Stimulated activated memory B cell treated with anti-CD40 and anti-IgM and Interleukin-4, amounts not matched to agents 10 μg/mL and 1 μg/mL and 100 μg/mL, for 72 hours (primary cell): ENCODE results near the gene ZNF235.
"Not testable (repeated sequence)": the region's sequence is repeated elsewhere in the genome, so short reads cannot be mapped to it uniquely, and the experiment has no call there.

Source experiments
- ATAC-seq: fragments of 150-1000 bp; cut with Tn5 transposase; 2 replicates; pipeline ENCODE4 v1.10.0; 2021
- H3K27ac Mint-ChIP-seq: one replicate; pipeline ENCODE4 v1.8.0; 2022; ENCODE audit warnings: mild to moderate bottlenecking, mixed read lengths
- H3K27me3 Mint-ChIP-seq: one replicate; pipeline ENCODE4 v1.8.0; 2022; ENCODE audit warnings: mixed read lengths
- H3K36me3 Mint-ChIP-seq: one replicate; pipeline ENCODE4 v1.8.0; 2022; ENCODE audit warnings: mixed read lengths
- H3K4me1 Mint-ChIP-seq: one replicate; pipeline ENCODE4 v1.8.0; 2022; ENCODE audit warnings: mixed read lengths
- H3K4me3 Mint-ChIP-seq: one replicate; pipeline ENCODE4 v1.8.0; 2022; ENCODE audit warnings: mild to moderate bottlenecking, moderate library complexity, mixed read lengths
- H3K9me3 Mint-ChIP-seq: one replicate; pipeline ENCODE4 v1.8.0; 2022; ENCODE audit warnings: mixed read lengths

The ZNF235 gene

GRCh38 chr19:44304659-44305193, at the start of gene ZNF235:
Gene ZNF235 (minus strand): TSS chr19:44305025. CDS start chr19:44303404, 1,621 bp downstream.
- H3K4me3 Mint-ChIP-seq, result peak within 1 kb of the TSS; percentile 83
- H3K36me3 Mint-ChIP-seq, result peaks cover 34% of the 10 kb centered on the region
- H3K9me3 Mint-ChIP-seq, result peaks cover 8% of the 10 kb centered on the region
- peaks cover 8% of the 10 kb centered on the region for H3K4me1 Mint-ChIP-seq
- peak; percentile 99 for ATAC-seq
- H3K27me3 Mint-ChIP-seq, result no peaks in the 10 kb centered on the region
- peak within 1 kb of the TSS; percentile 68 for H3K27ac Mint-ChIP-seq

DNA sequence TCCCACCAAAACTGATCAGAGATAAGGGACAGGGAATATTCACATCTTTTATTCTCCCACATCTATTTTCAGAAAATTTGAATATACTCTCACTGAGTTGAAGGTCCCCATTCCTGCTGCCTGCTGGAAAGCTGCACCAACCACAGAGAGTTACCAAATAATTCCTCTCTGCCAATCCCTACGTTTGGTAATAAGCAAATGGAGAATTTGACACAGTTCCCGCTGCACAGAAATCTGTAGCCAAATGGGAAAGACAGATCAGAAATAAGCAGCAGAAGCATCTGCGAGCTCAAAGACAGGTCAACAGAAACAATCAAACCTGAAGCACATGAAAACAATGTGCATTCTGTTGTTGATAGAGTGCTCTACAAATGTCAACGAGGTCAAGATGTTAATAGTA, 41.7 kb upstream of the ZNF235 start:
- H3K4me1 Mint-ChIP-seq, result no peaks in the 10 kb centered on the region
- peaks cover 11% of the 10 kb centered on the region for H3K9me3 Mint-ChIP-seq

DNA sequence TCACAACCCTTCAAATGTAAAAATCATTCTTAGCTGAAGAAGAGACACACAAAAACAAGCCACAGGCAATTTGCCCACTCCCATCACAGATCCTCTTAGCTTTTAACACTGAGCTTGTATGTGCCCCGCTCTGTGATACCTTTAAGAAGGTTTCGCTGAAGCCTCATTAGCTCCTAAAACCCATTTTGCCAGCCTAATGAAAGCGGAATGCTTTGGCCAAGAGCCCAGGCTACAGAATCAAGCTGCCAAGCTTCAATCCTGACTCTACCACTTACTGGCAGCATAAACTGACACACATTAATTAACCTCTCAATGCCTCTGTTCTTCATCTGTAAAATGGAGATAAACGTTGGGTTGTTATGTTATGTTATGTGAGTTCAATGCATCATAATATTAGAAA, 41.1 kb upstream of the ZNF235 start:
- no peak for ATAC-seq
- Mint-ChIP-seq H3K27ac (no peak overlapping the region), H3K36me3 (peaks cover 5% of the 10 kb centered on the region), H3K4me1 (no peaks in the 10 kb centered on the region), H3K27me3 (no peaks in the 10 kb centered on the region), H3K4me3 (no peak overlapping the region), H3K9me3 (peaks cover 11% of the 10 kb centered on the region)

More for the DNA sequence above, 41.7 kb upstream of the ZNF235 start:
- peaks cover 6% of the 10 kb centered on the region for H3K36me3 Mint-ChIP-seq
- no peak overlapping the region for H3K27ac Mint-ChIP-seq
- H3K4me3 Mint-ChIP-seq, result no peak overlapping the region
- H3K27me3 Mint-ChIP-seq, result peaks cover 3% of the 10 kb centered on the region
- ATAC-seq, result no peak

- Mint-ChIP-seq H3K4me1 (no peaks in the 10 kb centered on the region), H3K36me3 (peaks cover 9% of the 10 kb centered on the region), H3K9me3 (peaks cover 15% of the 10 kb centered on the region), H3K27me3 (no peaks in the 10 kb centered on the region), H3K4me3 (no peak overlapping the region), H3K27ac (no peak overlapping the region)
- peak; percentile 73 for ATAC-seq
These were observed 39.4 kb upstream of the ZNF235 start for GRCh38 chr19:44344255-44344654.

GRCh38 chr19:44341794-44342193, 37.0 kb upstream of the ZNF235 start:
- H3K36me3 Mint-ChIP-seq, result peaks cover 13% of the 10 kb centered on the region
- no peaks in the 10 kb centered on the region for H3K27me3 Mint-ChIP-seq
- no peaks in the 10 kb centered on the region for H3K4me1 Mint-ChIP-seq
- no peak overlapping the region for H3K27ac Mint-ChIP-seq
- peaks cover 20% of the 10 kb centered on the region for H3K9me3 Mint-ChIP-seq
- no peak overlapping the region for H3K4me3 Mint-ChIP-seq
- ATAC-seq, result no peak

DNA sequence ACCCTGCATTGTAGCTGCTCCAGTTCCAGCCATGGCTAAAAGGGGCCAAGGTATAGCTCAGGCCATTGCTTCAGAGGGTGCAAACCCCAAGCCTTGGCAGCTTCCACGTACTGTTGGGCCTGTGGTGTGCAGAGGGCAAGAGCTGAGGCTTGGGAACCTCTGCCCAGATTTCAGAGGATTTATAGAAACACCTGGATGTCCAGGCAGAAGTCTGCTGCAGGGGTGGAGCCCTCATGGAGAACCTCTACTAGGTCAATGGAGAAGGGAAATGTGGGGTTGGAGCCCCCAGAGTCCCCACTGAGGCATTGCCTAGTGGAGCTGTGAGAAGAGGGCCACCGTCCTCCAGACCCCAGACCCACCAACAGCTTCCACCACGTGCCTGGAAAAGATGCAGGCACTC, 29.8 kb upstream of the ZNF235 start:
- ATAC-seq, H3K27ac Mint-ChIP-seq, H3K4me1 Mint-ChIP-seq, H3K27me3 Mint-ChIP-seq, H3K4me3 Mint-ChIP-seq: not testable (repeated sequence)
- Mint-ChIP-seq H3K9me3 (peaks cover 39% of the 10 kb centered on the region), H3K36me3 (peaks cover 44% of the 10 kb centered on the region)

GRCh38 chr19:44332145-44332544, 27.3 kb upstream of the ZNF235 start:
- Mint-ChIP-seq H3K36me3 (peaks cover 51% of the 10 kb centered on the region), H3K4me1 (no peaks in the 10 kb centered on the region), H3K9me3 (peaks cover 37% of the 10 kb centered on the region), H3K27ac (no peak overlapping the region), H3K27me3 (peaks cover 13% of the 10 kb centered on the region), H3K4me3 (no peak overlapping the region)
- ATAC-seq, result no peak

DNA sequence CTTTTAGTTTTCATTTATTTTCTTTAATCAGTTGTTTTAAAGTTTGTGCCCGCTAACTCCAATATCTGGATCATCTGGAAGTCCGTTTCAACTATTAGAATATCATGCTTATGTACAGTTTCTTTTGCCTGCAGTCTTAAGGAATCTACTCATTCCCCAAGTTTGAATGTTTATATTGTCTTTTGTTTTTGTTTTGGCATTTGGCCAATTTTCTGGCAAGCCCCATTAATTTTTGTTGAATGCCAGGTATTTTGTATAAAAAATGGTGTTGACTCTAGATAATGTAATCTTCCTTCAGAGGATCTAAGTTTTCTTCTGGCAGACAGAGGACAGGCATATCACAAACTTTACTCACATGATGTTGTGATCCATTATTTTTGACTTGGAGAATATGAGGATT, 11.1 kb upstream of the ZNF235 start:
- H3K9me3 Mint-ChIP-seq, result peaks cover 39% of the 10 kb centered on the region
- no peak for ATAC-seq
- H3K4me3 Mint-ChIP-seq, result no peak overlapping the region
- peaks cover 10% of the 10 kb centered on the region for H3K4me1 Mint-ChIP-seq
- H3K27ac Mint-ChIP-seq, result no peak overlapping the region
- peaks cover 33% of the 10 kb centered on the region for H3K27me3 Mint-ChIP-seq
- H3K36me3 Mint-ChIP-seq, result peaks cover 22% of the 10 kb centered on the region

DNA sequence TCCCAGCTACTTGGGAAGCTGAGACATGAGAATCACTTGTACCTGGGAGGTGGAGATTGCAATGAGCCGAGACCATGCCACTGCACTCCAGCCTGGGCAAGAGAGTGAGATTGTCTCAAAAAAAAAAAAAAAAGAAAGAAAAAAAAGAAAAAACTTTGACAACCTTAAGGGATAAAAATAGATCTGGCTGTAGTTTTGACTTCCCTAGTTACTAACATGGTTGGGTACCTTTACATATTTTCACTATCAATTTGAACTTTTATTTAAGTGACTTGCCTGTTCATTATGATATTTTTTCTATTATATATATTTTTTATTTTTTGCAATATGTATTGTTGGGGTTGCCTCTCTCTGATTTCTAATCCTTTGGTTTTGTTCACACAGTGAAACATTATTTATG, 8.4 kb upstream of the ZNF235 start:
- Mint-ChIP-seq H3K9me3 (peaks cover 31% of the 10 kb centered on the region), H3K27me3 (peaks cover 19% of the 10 kb centered on the region), H3K4me1 (peaks cover 10% of the 10 kb centered on the region), H3K4me3 (no peak overlapping the region), H3K27ac (no peak overlapping the region), H3K36me3 (peaks cover 13% of the 10 kb centered on the region)
- ATAC-seq, result no peak

GRCh38 chr19:44308011-44308410, 3.2 kb upstream of the ZNF235 start:
- Mint-ChIP-seq H3K4me1 (peaks cover 8% of the 10 kb centered on the region), H3K4me3 (no peak overlapping the region), H3K27me3 (no peaks in the 10 kb centered on the region), H3K9me3 (peaks cover 8% of the 10 kb centered on the region), H3K27ac (no peak overlapping the region), H3K36me3 (peaks cover 6% of the 10 kb centered on the region)
- no peak for ATAC-seq

- ATAC-seq, result no peak
- Mint-ChIP-seq H3K27me3 (no peaks in the 10 kb centered on the region), H3K4me3 (no peak overlapping the region), H3K9me3 (peaks cover 8% of the 10 kb centered on the region), H3K27ac (no peak overlapping the region), H3K4me1 (peaks cover 8% of the 10 kb centered on the region), H3K36me3 (peaks cover 19% of the 10 kb centered on the region)
These were observed 1.5 kb upstream of the ZNF235 start for GRCh38 chr19:44306283-44306682.

DNA sequence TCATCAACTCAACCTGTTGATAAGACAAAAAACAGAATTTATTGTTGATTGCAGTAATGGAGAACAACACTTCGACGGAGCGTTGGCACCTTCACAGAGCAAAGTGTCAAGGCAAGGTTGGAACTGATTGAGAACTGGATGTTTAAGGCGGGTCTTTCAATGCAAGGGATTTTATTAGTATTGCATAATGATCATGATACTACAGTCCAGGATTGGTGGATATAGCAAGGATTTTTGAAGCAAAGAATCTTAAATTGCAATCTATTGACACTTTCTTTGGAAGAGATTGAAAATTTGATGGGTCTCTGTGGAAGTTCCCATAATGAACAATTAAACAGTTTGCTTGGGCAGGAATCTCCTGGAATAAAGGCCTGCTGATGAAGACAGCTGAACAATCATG, 632 bp upstream of the ZNF235 start:
- H3K27ac Mint-ChIP-seq, result peak overlapping the region; percentile 68
- peaks cover 27% of the 10 kb centered on the region for H3K36me3 Mint-ChIP-seq
- H3K27me3 Mint-ChIP-seq, result no peaks in the 10 kb centered on the region
- H3K4me1 Mint-ChIP-seq, result peaks cover 8% of the 10 kb centered on the region
- no peak overlapping the region for H3K4me3 Mint-ChIP-seq
- ATAC-seq, result no peak
- H3K9me3 Mint-ChIP-seq, result peaks cover 8% of the 10 kb centered on the region

DNA sequence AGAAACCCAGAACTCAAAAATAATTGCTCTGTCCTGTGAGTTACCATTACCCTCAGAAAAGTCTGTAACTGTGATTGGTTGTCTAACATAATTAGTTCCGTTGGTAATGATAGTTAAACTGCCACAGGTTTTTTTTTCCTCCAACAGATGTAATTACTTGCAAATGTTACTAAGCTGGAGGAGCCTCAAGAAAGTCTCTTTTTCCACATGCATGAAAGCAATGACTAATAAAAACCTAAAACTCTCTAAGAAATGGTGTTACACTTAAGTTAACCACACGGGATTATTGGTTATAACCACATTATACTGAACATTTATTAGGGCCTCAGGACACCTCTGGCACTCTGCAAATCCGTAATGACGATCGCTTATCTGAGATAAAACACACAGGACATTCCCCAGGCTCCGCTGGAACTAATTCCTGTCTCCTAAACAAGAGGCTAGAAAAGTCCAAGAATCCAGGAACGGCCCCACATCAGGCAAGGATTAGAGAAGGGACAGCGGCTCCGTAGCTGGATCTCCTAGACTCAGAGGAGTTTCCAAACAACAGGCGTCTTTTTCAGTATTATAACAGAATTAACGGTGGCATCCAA, 753 bp downstream of the ZNF235 start:
- Mint-ChIP-seq H3K4me1 (peaks cover 8% of the 10 kb centered on the region), H3K4me3 (peak overlapping the region; percentile 83), H3K36me3 (peaks cover 41% of the 10 kb centered on the region), H3K9me3 (peaks cover 8% of the 10 kb centered on the region), H3K27ac (peak overlapping the region; percentile 68), H3K27me3 (no peaks in the 10 kb centered on the region)
- ATAC-seq, result no peak

GRCh38 chr19:44303320-44303719, 1.5 kb downstream of the ZNF235 start:
- no peaks in the 10 kb centered on the region for H3K27me3 Mint-ChIP-seq
- no peak for ATAC-seq
- no peak overlapping the region for H3K27ac Mint-ChIP-seq
- no peak overlapping the region for H3K4me3 Mint-ChIP-seq
- peaks cover 46% of the 10 kb centered on the region for H3K36me3 Mint-ChIP-seq
- H3K4me1 Mint-ChIP-seq, result peaks cover 8% of the 10 kb centered on the region
- H3K9me3 Mint-ChIP-seq, result peaks cover 4% of the 10 kb centered on the region

GRCh38 chr19:44284968-44285367, 19.9 kb downstream of the ZNF235 start:
- ATAC-seq, result no peak
- Mint-ChIP-seq H3K4me1 (no peaks in the 10 kb centered on the region), H3K9me3 (peaks cover 37% of the 10 kb centered on the region), H3K27ac (no peak overlapping the region), H3K4me3 (no peak overlapping the region), H3K27me3 (no peaks in the 10 kb centered on the region), H3K36me3 (peaks cover 80% of the 10 kb centered on the region)

DNA sequence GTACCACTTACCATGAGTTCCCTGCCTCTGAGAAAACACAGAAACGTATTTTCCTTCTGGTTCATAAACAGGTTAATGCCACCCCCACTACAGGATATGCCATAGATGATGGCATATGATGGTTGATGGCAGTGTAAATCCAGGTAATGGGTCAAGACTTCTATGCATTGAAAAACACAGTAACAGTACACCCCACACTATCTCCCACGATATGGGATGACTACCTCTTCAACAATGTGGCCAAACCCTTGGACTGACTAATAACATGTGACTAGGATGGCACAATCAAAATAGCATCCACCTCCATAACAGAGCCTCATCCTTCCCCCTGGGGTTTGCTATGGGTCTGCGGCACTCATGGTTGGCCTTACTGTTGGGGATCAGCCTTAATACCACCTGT, 22.0 kb downstream of the ZNF235 start:
- Mint-ChIP-seq H3K4me1 (no peaks in the 10 kb centered on the region), H3K27me3 (no peaks in the 10 kb centered on the region), H3K9me3 (peaks cover 39% of the 10 kb centered on the region), H3K36me3 (peaks cover 76% of the 10 kb centered on the region), H3K4me3 (no peak overlapping the region), H3K27ac (no peak overlapping the region)
- no peak for ATAC-seq
